Mucosa of descending colon (tissue), 3 donors: ENCODE results near the gene ACOX2. TPM values are rescaled to one million over a fixed set of nuclear protein-coding genes. Genes with fewer than 3 reads are reported as not detected.

Experiments
- ATAC-seq: fragments of 200-7000 bp; cut with Tn5 transposase; one replicate; pipeline ENCODE4 v1.9.1; 2020; ENCODE audit warnings: mild to moderate bottlenecking, moderate library complexity
- DNase-seq, 3 donors: peaks; one replicate each; pipeline ENCODE4 v3.0.0-alpha.2; 2020
- H3K36me3 ChIP-seq: fragments of 200-600 bp; one replicate; pipeline ENCODE4 v1.8.0; 2021; ENCODE audit warnings: low read depth, mild to moderate bottlenecking
- H3K4me1 ChIP-seq: fragments of 200-600 bp; one replicate; pipeline ENCODE4 v1.8.0; 2021; ENCODE audit warnings: low read depth, mild to moderate bottlenecking
- H3K4me3 ChIP-seq: fragments of 200-600 bp; one replicate; pipeline ENCODE4 v1.8.0; 2021; ENCODE audit warnings: mild to moderate bottlenecking
- H3K9me3 ChIP-seq: fragments of 200-600 bp; one replicate; pipeline ENCODE4 v1.8.0; 2021; ENCODE audit warnings: mild to moderate bottlenecking
- CTCF ChIP-seq: fragments of 200-600 bp; IDR thresholded peaks from one replicate; pipeline ENCODE4 v1.8.0; 2022; ENCODE audit warnings: antibody characterized with exemption, mild to moderate bottlenecking
- intact Hi-C, 2 donors: fragments of 100-400 bp; cut with DNase I in 1 of 2; cut with micrococcal nuclease in 1 of 2; formaldehyde crosslinking; loops; one replicate each; pipeline versions ENCODE4 v1.11.0 to v1.11.1; 2022; cut with DNase I, micrococcal nuclease
- total RNA-seq, 3 donors: library from RNA; stranded (reverse); fragmentation: NEBNext Ultra II Directional in 2 of 3; extraction: Animal tissue kit (Norgen Biotek cat#: 25700) in 2 of 3; gene quantifications; one replicate each; pipeline versions ENCODE4 v1.2.1 to v1.2.4, GENCODE V29; 2021 to 2023
- donor health status: DM: no; HTN: no; CAD: no; lungs with moderate emphysema.
- donor health status: DM: no; HTN: no; CAD: no.
- donor health status: DM: no; HTN: yes; CAD: no.

Gene ACOX2
- total RNA-seq, 3 donors from 2014 or later, result 34.8 to 51.2 (median 48.9) TPM

GRCh38 chr3:58565621-58566397 is 28.8 kb upstream of the ACOX2 start:
- Histone ChIP-seq H3K36me3 (no peaks in the 10 kb centered on the region), H3K9me3 (no peaks in the 10 kb centered on the region), H3K4me1 (no peaks in the 10 kb centered on the region), H3K4me3 (no peak overlapping the region)
- intact Hi-C loops, result loop anchor here in 1 of 2 donors (5.0 kb wide), 1 partner anchor 66 kb away; no protein-coding TSS in a partner anchor
- ATAC-seq, result no peak
- DNase-seq, result no peak
- TF ChIP-seq CTCF, result no peak

- ATAC-seq (peak; percentile 87), DNase-seq (peak in 1 of 3 donors; percentile 54)
- intact Hi-C loops, result loop anchor here in 1 of 2 donors (5.0 kb wide), 1 partner anchor 68 kb away; no protein-coding TSS in a partner anchor
Measured at GRCh38 chr3:58564456-58565160, 27.6 kb upstream of the ACOX2 start.

GRCh38 chr3:58564054-58564453 is 27.1 kb upstream of the ACOX2 start:
- DNase-seq, result no peak
- ATAC-seq, result no peak
- TF ChIP-seq CTCF, result no peak
- H3K4me1 ChIP-seq, result no peaks in the 10 kb centered on the region
- H3K36me3 ChIP-seq, result no peaks in the 10 kb centered on the region
- intact Hi-C loops, result no loop called here
- no peaks in the 10 kb centered on the region for H3K9me3 ChIP-seq
- H3K4me3 ChIP-seq, result no peak overlapping the region

More at GRCh38 chr3:58564456-58565160, 27.6 kb upstream of the ACOX2 start:
- no peak for TF ChIP-seq CTCF
- Histone ChIP-seq H3K9me3 (no peaks in the 10 kb centered on the region), H3K4me1 (no peaks in the 10 kb centered on the region), H3K36me3 (no peaks in the 10 kb centered on the region), H3K4me3 (no peak overlapping the region)

GRCh38 chr3:58563386-58564035 is 26.5 kb upstream of the ACOX2 start:
- Histone ChIP-seq H3K4me1 (no peaks in the 10 kb centered on the region), H3K4me3 (no peak overlapping the region), H3K36me3 (no peaks in the 10 kb centered on the region), H3K9me3 (no peaks in the 10 kb centered on the region)
- ATAC-seq, result no peak
- no peak for DNase-seq
- intact Hi-C loops, result no loop called here
- TF ChIP-seq CTCF, result no peak

GRCh38 chr3:58562498-58562897 is 25.5 kb upstream of the ACOX2 start:
- TF ChIP-seq CTCF, result no peak
- intact Hi-C loops, result no loop called here
- Histone ChIP-seq H3K36me3 (no peaks in the 10 kb centered on the region), H3K4me3 (no peak overlapping the region), H3K4me1 (no peaks in the 10 kb centered on the region), H3K9me3 (no peaks in the 10 kb centered on the region)
- no peak for DNase-seq
- ATAC-seq, result no peak
